GM19452 (cell line): ENCODE measurements around the gene ROBO4.
A peak's percentile ranks its signal among the peaks of the same experiment; 100 is the strongest.

ENCODE experiments used
- ATAC-seq: cut with Tn5 transposase; IDR thresholded peaks from one replicate; pipeline ENCODE4 v1.9.1; 2021; ENCODE audit not compliant: unreplicated experiment

Gene ROBO4

DNA sequence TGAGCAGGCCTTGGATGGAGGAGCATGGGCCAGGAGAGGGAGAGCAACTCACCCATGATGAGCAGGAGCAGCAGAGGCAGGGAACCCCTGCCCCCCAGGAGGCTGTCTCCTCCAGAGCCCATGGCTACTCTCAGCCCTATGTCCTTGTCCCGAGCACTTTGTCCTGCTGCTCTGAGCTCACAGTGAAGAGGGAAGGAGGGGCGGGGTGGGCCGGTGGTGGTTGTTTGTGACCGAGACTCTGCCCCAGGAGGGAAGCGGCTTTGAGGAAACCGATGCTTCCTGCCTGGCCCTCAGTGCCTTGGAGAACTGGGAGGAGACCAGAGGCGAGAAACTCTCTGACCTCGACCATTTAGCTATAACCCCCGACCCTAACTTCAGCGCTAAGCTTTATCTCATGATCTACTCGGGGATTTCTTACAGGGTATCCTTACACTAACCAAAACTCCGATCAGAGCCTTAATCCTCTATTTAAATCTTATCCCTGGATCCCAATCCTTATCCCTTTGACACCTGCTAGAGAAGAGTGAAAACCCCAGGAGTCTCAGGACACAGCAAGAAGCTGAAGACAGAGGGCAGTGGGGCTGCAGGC is at the start of gene ROBO4:
TSS of gene ROBO4 (minus strand) at position 192 of the 589 bp plus-strand sequence. CDS start at position 122, 70 bp downstream.
- no peak for ATAC-seq

DNA sequence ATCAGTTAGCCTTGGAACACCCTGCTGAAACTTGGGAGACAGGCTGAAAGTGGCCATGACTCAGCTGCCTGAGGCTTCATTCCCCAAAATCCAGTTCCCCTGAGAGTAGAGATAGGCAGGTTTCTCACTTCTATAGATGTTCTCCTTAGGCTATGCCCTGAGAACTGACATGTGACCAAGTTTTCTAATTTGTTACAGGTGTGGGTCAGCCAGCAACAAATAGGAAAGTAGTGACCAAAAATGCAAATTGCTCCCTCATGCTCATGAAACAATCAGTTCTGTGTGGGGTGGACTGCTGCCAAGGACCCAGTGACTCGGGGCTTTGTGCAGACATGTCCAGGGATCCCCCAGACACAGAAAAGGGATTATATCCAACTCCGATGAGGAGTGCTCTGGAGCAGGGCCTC is 49.1 kb upstream of the ROBO4 start:
- ATAC-seq, result no peak

- ATAC-seq, result no peak
Measured at GRCh38 chr11:124945826-124946225, 48.2 kb upstream of the ROBO4 start.

DNA sequence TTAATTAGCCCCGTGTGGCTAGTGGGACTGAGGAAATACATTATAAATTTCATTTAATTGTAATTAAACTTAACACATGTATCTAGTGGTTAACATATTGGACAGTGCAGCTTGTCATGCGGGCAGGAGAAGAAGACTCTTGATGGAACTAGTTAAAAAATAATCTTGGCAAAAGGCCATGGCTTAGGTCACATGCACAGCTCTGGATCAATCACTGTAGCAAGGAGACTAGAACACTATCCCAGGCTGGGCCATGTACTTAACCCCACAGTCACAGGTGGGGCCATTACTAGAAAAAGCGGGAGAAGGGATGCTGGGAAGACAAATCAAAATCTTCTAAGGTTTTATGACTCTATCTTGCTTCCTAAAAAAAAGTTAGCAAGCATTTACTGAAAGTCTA is 46.9 kb upstream of the ROBO4 start:
- ATAC-seq, result no peak

DNA sequence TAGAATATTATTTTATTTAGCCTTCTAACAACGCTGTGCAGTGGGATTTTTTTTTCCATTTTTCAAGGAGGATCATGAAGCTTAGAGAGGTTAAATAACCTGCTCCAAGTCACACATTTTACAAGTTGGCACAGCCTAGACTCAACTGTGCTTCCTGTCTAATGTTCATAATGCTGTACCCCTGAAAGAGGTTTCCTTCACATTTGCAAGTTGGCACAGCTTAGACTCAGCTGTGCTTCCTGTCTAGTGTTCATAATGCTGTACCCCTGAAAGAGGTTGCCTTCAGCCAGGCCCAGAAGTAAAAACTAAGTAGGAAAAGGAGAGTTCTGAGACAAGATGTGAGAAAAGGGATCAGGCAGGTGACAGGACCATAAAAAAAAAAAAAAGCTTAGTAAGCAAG is 46.1 kb upstream of the ROBO4 start:
- no peak for ATAC-seq

DNA sequence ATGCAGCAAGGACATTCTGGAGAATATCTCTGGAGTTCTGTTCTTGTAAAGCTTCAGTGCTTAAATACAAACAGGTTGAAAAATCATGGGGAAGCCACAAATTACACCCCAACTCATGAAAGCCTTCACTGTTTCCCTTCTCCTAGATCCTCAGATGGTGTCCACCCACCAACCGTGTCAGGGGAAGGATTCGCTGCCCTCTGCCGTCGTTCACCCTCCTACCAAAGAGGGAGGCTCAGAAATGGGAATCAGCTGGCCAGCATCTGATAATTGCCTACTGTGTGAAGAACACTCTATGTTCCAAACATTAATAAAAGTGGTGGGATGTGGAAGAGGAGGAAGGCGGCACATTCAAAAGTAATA is 45.6 kb upstream of the ROBO4 start:
- no peak for ATAC-seq

DNA sequence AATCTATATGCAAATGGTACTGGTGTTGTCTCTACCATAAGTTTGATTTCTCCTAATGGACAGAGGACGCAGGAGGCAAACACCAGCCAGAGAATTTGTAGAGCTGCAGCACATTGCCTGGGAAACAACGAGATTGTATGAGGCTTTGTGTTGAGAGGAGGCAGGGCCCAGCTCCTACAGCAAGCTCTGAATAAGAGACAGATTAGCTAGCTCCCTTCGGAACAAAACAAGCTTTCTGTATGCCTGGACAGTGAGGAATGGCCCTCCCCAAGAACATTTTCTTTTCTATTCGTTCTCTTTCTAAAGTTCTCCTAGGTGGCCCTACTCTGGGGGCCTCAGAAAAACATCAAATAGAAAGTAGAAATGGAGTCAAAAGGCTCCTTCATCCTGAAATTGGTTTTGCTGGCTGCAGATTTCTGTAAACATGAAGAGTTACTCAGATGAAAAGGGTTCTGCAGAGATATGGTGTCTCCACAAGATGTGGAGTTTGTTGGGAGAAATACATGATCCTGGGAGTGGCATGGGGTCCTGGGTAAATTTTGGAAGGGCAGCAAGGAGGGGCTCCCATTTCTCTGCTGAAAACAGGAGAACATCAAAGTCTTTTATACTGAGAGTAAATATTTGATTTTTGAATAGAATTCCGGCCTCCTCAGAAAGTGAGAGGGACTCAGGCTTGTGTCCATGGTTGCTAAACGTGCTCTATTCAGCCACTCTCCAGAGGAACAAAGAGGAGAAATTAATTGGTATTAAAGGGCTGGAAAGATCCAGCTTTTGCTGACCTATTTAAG is 45.0 kb upstream of the ROBO4 start:
- no peak for ATAC-seq

GRCh38 chr11:124941703-124942102 is 44.0 kb upstream of the ROBO4 start:
- no peak for ATAC-seq

DNA sequence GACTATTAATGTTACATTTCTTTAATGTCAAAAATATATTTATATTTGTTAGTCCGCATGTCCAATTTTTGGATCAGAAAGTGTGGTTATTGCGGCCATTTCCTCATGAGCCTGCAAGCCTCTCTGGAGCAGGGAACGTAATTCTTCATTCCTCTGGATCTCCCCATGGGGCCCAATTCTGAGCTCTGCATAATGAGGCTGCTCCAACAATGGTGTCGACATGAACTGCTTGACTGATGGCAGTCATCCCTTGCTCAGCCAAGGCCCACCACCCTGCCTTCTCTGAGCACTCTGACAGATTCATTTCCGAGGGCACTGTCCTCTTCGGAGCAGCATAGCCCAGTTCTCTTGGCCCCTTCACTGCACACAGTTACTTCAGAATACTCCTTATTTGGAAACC is 41.3 kb upstream of the ROBO4 start:
- no peak for ATAC-seq

GRCh38 chr11:124938206-124938765 is 40.6 kb upstream of the ROBO4 start:
- ATAC-seq, result no peak

DNA sequence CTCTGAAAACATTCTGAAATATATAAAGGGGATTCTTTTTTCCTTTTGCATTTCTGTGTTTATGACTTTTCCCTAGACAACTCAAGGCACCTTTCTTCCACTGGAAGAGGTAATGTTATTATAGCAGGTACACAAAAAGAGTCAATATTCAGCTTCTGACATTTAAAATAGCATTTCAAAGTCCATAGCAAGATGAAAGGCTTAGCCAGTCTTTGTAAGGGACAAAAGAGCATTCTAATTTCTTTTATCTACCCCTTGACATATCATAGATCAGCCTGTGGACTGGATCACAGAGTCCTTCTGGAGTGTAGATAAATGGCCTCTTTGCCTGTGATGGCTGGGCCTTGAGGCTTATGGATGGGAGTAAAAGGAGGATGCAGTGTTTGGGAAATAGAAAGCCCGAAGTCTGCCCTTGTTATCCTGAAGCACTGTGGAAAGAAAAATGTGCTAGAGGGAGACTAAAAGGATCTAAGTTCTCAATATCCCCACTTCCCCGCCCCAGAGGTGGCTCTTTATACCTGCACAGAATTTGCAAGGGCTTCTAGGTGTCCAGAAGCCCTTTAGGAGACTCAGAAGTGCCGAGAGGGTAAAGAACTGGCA is 39.8 kb upstream of the ROBO4 start:
- ATAC-seq, result no peak

DNA sequence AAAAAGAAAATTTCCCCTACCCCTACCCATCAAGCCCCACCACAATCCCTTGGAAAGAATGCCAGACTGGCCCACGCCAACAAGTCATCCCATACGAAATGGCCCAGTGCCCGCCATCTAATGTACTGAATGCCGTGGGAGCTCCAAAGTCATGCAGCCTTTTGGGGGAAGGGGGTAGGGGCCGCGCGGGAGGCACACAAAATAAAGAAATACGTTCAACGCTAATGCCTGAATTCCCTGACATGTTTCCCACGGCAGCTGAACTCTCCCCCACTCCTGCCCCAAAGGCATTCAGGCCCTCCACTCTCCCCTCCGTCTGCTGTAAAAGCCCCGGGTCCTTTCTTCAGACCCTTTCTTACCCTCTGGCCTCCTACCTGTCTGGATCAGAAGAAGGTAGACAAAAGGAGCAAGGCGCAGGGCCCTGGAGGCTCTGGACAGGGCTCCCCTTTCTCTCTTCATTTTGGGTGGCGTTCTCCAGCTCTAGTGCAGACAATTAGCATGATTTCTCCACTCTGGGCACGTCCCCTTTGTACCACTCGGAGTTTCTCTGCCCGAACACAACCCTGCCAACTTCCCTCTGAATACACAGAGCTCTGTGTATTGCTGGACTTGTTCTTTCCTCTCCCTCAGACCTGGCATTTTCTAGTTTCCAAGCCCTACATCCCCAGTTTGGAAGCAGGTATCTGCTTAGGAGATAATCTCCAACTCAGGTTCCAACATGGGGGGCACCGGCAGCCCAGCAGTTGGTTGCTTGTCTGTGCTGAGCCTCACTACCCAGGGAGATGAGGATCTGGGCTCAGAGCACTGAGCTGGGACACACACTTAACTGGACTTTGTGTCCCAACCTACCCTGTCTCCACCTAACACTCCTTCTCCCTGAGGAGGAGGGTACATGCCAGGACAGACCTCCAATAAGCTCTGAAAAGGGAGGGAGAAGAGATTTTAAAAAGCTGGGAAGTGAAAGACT is 38.2 kb upstream of the ROBO4 start, which contains the start of gene HEPACAM:
TSS of gene HEPACAM (minus strand) at position 500 of the 967 bp plus-strand sequence. CDS start at position 459, 41 bp downstream.
- no peak for ATAC-seq

DNA sequence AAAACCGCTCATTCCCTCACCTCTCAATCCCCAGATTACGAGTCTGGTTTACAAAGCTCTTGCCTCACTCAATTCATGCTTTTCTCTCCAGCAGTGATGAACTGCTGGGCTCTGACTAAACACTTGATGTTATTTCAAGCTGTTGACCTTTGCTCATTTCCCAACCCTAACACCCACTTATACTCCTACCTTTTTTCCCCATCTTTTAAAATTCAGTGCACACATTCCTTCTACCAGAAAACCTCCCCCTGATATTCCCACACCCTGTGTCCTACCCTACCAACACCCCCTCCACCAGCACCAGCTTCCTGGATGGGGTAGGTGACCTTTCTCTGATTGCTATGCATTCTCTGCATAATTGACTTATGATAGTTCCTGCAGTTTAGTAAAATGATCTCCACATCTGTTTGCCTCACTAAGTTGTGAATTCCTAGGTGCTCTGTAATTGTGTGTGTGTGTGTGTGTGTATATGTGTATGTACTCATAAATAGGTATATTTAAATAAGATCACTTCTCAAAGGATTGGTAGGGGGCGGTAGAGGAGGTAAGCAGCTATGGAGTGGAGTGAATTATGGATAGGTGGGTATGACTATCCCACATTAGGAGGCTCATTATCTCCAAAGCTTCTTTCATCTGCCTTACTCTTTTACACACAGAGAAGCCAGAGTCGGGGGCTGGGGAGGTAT is 37.3 kb upstream of the ROBO4 start:
- ATAC-seq, result no peak

GRCh38 chr11:124930799-124931198 is 33.1 kb upstream of the ROBO4 start:
- peak; percentile 82 for ATAC-seq

- no peak for ATAC-seq
Measured at GRCh38 chr11:124928942-124929665, 31.4 kb upstream of the ROBO4 start.

- no peak for ATAC-seq
Measured at GRCh38 chr11:124923296-124923695, 25.6 kb upstream of the ROBO4 start.

DNA sequence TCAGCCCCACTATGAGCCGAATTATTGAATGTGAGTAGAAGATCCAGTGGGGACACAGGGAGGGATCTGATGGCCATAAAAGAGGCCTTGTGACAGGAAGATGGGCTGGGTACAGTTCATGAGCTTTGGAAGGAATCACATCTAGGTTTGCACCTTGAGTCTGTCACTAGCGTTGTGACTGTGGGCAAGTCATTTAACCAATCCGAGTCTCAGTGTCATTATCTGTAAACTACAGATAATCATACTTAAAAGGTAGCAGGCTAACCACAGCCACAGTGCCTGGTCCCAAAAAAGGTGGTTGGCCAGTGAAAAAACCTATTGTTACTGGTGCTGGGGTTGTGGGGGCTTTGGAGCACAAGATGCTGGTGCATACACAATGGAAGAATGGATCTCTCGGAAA is 25.2 kb upstream of the ROBO4 start:
- ATAC-seq, result no peak

DNA sequence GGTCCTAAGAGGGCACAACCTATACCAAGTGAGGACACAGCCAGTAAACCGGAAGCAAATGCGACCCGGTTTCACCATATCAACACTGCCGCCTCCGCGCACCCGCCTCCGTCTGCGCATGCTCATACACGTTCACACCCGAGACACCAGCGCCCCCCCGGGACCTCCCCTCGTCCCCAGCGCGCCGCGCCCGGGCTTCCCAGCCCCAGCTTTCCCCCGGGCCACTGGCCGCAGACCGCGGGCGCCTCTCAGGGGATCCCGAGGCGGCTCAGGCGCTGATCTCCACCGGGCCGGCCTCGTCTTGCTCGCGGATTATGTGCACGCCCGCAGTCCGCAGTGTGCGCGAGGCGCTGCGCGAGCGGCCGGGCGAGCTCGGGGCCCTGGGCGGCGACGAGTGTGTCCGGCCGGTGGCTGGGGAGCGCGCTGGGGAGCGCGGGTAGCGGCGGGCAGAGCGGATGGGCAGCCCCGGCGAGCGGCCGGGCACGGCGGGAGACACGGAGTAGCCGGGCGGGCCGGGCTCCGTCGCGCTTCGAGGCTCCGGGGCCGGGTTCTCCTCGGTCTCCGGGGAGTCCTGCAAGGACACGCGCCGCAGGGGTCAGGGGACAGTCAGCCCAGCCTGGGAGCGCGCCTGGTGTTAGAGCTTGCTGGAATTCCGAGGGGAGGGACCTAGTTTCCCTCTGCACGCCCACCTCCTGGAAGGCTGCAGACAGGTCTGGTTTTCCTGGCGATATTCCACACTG is 23.4 kb upstream of the ROBO4 start:
- ATAC-seq, result peak; percentile 70

DNA sequence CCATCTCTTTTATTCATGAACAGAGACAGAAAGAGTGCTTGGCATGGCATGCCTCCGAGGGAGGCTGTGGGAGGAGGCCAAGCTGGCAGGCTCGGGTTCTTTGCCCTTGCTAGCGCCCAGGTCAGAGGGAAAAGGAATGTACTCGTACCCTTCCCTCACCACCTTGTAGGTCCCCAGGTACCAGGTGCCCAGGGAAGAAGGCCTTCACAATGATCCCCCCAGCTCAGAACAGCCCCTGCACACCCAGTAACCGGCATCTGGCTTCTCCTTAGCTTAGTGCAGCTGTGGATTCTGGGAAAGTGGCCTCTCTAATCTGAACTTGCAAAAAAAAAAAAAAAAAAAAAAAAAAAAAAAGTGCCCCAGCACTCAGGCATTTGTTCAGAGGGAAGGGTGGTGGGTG is 22.7 kb upstream of the ROBO4 start:
- no peak for ATAC-seq
